Liver (tissue), 9 donors: Measurements from ENCODE around the gene RERE. TPM values are rescaled to one million over a fixed set of nuclear protein-coding genes. Genes with fewer than 3 reads are reported as not detected.
A peak's percentile ranks its signal among the peaks of the same experiment; 100 is the strongest.

Experiments used
- DNase-seq: peaks from one replicate; pipeline ENCODE4 v3.0.0-alpha.2; 2017; ENCODE audit warnings: low spot score
- H3K27ac ChIP-seq, 2 donors: one replicate each; pipeline ENCODE4 v1.7.0; 2013; ENCODE audit warnings: inconsistent platforms in 2 of 2, low read length in 2 of 2, control low read depth in 1 of 2, low read depth in 1 of 2, mild to moderate bottlenecking in 1 of 2
- H3K27me3 ChIP-seq, 4 donors: one replicate each; pipeline versions ENCODE4 v1.6.1 to v1.7.0; 2013; ENCODE audit warnings: low read length in 3 of 4, inconsistent platforms in 1 of 4, mild to moderate bottlenecking in 1 of 4, moderate library complexity in 1 of 4; ENCODE audit not compliant: control insufficient read depth in 4 of 4, insufficient read depth in 4 of 4
- H3K36me3 ChIP-seq, 4 donors: one replicate each; pipeline versions ENCODE4 v1.6.1 to v1.7.0; 2013; ENCODE audit warnings: low read length in 3 of 4, mild to moderate bottlenecking in 3 of 4, low read depth in 1 of 4, moderate library complexity in 1 of 4; ENCODE audit not compliant: control insufficient read depth in 4 of 4, insufficient read depth in 3 of 4
- H3K4me1 ChIP-seq, 4 donors: one replicate each; pipeline versions ENCODE4 v1.6.1 to v1.7.0; 2013; ENCODE audit warnings: low read length in 3 of 4, mild to moderate bottlenecking in 3 of 4, moderate library complexity in 1 of 4; ENCODE audit not compliant: control insufficient read depth in 4 of 4, insufficient read depth in 4 of 4
- H3K4me3 ChIP-seq, 3 donors: one replicate each; pipeline versions ENCODE4 v1.6.1 to v1.7.0; 2013; ENCODE audit warnings: low read length in 3 of 3, control low read depth in 1 of 3, low read depth in 1 of 3, mild to moderate bottlenecking in 1 of 3
- H3K9ac ChIP-seq, 2 donors: one replicate each; pipeline ENCODE4 v1.7.0; 2013; ENCODE audit warnings: low read length in 2 of 2, mild to moderate bottlenecking in 2 of 2, moderate library complexity in 2 of 2, control low read depth in 1 of 2, low read depth in 1 of 2
- H3K9me3 ChIP-seq, 4 donors: one replicate each; pipeline versions ENCODE4 v1.6.1 to v1.7.0; 2013; ENCODE audit warnings: low read length in 3 of 4; ENCODE audit not compliant: control insufficient read depth in 4 of 4
- EGR1 ChIP-seq, 2 donors: IDR thresholded peaks; 2 replicates each; pipeline ENCODE4 v1.6.1; 2016 to 2018; ENCODE audit warnings: antibody characterized with exemption in 2 of 2, low read depth in 2 of 2
- FOXA1 ChIP-seq: IDR thresholded peaks from 2 replicates; pipeline ENCODE4 v1.6.1; 2016; ENCODE audit warnings: antibody characterized with exemption
- FOXA2 ChIP-seq: IDR thresholded peaks from 2 replicates; pipeline ENCODE4 v1.6.1; 2016; ENCODE audit warnings: antibody characterized with exemption
- GABPA ChIP-seq, 2 donors: IDR thresholded peaks in 1 of 2; conservative IDR thresholded peaks in 1 of 2; 2 replicates each; pipeline ENCODE4 v1.6.1; 2016; ENCODE audit warnings: antibody characterized with exemption in 2 of 2, mild to moderate bottlenecking in 1 of 2, moderate library complexity in 1 of 2
- HNF4A ChIP-seq, 2 donors: conservative IDR thresholded peaks; 2 replicates each; pipeline ENCODE4 v1.6.1; 2016; ENCODE audit warnings: antibody characterized with exemption in 2 of 2, mild to moderate bottlenecking in 2 of 2
- NR2F2 ChIP-seq: IDR thresholded peaks from 2 replicates; pipeline ENCODE4 v1.6.1; 2016; ENCODE audit warnings: antibody characterized with exemption
- RAD21 ChIP-seq, 2 donors: IDR thresholded peaks; 2 replicates each; pipeline ENCODE4 v1.6.1; 2016; ENCODE audit warnings: antibody characterized with exemption in 2 of 2, mild to moderate bottlenecking in 2 of 2
- RXRA ChIP-seq, 2 donors: IDR thresholded peaks; 2 replicates each; pipeline ENCODE4 v1.6.1; 2017 to 2018; ENCODE audit warnings: antibody characterized with exemption in 2 of 2, mild to moderate bottlenecking in 1 of 2
- SP1 ChIP-seq: IDR thresholded peaks from 2 replicates; pipeline ENCODE4 v1.6.1; 2018; ENCODE audit warnings: antibody characterized with exemption, mild to moderate bottlenecking
- YY1 ChIP-seq: IDR thresholded peaks from 2 replicates; pipeline ENCODE4 v1.6.1; 2016; ENCODE audit warnings: antibody characterized with exemption, mild to moderate bottlenecking
- whole genome bisulfite sequencing: extraction: QIAGEN DNeasy Blood & Tissue Kit; methylation state at CpG from one replicate; pipeline ENCODE4 v1.1.7; 2013; 5-methylcytosine and 5-hydroxymethylcytosine counted together
- polyA plus RNA-seq, 2 donors: library from polyadenylated mRNA; stranded (reverse) in 1 of 2; unstranded in 1 of 2; fragments of 200-250 nt in 1 of 2; fragments of >200 nt in 1 of 2; fragmentation: Nextera tagmentation in 1 of 2; extraction: Ambion mirVana in 1 of 2; gene quantifications; one replicate each; pipeline versions ENCODE4 v1.2.1 to v1.2.3, GENCODE V29; 2013 to 2015
- total RNA-seq, 2 donors: library from RNA; depleted of rRNA; stranded (reverse); fragments of >200 nt; gene quantifications; one replicate each; pipeline ENCODE4 v1.2.3, GENCODE V29; 2014
- TF ChIP-seq, protein P1 (sequence below): IDR thresholded peaks from 2 replicates; pipeline ENCODE4 v1.6.1; 2016; ENCODE audit warnings: antibody characterized with exemption, mild to moderate bottlenecking
- TF ChIP-seq, protein P2 (sequence below): IDR thresholded peaks from 2 replicates; pipeline ENCODE4 v1.6.1; 2016; ENCODE audit warnings: antibody characterized with exemption
- TF ChIP-seq, protein P3 (sequence below): IDR thresholded peaks from 2 replicates; pipeline ENCODE4 v1.6.1; 2016; ENCODE audit warnings: antibody characterized with exemption
- TF ChIP-seq, protein P4 (sequence below): fragments of 150-350 bp; IDR thresholded peaks from 2 replicates; pipeline ENCODE4 v1.5.1; 2017; ENCODE audit warnings: improper control_type of control experiment, low read depth, low read length; ENCODE audit not compliant: missing input control
- donor health status: healthy.
- donor health status: healthy.
- donor health status: healthy.
- donor health status: healthy.
- donor health status: healthy.

The RERE gene
- total and polyA plus RNA-seq, 4 donors: 9.8 to 49.1 (median 24.8) TPM

DNA sequence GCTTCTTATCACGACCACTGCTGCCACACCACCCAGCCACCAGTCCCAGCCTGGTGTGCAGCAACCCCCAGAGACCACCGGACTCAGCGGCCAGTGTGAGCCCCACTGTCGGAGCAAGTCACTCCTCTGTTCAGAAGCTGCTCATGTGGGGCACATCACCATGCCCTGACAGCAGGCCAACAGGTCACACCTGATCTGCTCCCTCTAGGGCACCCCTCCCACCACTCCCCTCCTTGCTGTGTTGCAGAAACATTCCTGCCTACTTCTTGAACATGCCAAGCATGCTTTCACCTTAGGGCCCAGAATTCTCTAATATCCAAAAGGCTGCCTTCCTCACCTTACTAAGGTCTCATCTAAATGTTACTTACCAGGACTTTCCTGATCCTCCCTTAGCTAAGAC is 353.1 kb downstream of the RERE start (continued):
- TF ChIP-seq, protein P1, sequence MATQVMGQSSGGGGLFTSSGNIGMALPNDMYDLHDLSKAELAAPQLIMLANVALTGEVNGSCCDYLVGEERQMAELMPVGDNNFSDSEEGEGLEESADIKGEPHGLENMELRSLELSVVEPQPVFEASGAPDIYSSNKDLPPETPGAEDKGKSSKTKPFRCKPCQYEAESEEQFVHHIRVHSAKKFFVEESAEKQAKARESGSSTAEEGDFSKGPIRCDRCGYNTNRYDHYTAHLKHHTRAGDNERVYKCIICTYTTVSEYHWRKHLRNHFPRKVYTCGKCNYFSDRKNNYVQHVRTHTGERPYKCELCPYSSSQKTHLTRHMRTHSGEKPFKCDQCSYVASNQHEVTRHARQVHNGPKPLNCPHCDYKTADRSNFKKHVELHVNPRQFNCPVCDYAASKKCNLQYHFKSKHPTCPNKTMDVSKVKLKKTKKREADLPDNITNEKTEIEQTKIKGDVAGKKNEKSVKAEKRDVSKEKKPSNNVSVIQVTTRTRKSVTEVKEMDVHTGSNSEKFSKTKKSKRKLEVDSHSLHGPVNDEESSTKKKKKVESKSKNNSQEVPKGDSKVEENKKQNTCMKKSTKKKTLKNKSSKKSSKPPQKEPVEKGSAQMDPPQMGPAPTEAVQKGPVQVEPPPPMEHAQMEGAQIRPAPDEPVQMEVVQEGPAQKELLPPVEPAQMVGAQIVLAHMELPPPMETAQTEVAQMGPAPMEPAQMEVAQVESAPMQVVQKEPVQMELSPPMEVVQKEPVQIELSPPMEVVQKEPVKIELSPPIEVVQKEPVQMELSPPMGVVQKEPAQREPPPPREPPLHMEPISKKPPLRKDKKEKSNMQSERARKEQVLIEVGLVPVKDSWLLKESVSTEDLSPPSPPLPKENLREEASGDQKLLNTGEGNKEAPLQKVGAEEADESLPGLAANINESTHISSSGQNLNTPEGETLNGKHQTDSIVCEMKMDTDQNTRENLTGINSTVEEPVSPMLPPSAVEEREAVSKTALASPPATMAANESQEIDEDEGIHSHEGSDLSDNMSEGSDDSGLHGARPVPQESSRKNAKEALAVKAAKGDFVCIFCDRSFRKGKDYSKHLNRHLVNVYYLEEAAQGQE: no peak
- no peak for TF ChIP-seq YY1
- no peak for TF ChIP-seq FOXA2
- TF ChIP-seq GABPA (IDR thresholded peaks at IDR 0.05 in 1 of 2, conservative IDR thresholded peaks at IDR 0.05 in 1 of 2): no peak
- TF ChIP-seq, protein P2, sequence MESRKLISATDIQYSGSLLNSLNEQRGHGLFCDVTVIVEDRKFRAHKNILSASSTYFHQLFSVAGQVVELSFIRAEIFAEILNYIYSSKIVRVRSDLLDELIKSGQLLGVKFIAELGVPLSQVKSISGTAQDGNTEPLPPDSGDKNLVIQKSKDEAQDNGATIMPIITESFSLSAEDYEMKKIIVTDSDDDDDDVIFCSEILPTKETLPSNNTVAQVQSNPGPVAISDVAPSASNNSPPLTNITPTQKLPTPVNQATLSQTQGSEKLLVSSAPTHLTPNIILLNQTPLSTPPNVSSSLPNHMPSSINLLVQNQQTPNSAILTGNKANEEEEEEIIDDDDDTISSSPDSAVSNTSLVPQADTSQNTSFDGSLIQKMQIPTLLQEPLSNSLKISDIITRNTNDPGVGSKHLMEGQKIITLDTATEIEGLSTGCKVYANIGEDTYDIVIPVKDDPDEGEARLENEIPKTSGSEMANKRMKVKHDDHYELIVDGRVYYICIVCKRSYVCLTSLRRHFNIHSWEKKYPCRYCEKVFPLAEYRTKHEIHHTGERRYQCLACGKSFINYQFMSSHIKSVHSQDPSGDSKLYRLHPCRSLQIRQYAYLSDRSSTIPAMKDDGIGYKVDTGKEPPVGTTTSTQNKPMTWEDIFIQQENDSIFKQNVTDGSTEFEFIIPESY: no peak
- no peak for TF ChIP-seq SP1
- TF ChIP-seq FOXA1: no peak
- TF ChIP-seq, protein P3, sequence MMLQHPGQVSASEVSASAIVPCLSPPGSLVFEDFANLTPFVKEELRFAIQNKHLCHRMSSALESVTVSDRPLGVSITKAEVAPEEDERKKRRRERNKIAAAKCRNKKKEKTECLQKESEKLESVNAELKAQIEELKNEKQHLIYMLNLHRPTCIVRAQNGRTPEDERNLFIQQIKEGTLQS: no peak

DNA sequence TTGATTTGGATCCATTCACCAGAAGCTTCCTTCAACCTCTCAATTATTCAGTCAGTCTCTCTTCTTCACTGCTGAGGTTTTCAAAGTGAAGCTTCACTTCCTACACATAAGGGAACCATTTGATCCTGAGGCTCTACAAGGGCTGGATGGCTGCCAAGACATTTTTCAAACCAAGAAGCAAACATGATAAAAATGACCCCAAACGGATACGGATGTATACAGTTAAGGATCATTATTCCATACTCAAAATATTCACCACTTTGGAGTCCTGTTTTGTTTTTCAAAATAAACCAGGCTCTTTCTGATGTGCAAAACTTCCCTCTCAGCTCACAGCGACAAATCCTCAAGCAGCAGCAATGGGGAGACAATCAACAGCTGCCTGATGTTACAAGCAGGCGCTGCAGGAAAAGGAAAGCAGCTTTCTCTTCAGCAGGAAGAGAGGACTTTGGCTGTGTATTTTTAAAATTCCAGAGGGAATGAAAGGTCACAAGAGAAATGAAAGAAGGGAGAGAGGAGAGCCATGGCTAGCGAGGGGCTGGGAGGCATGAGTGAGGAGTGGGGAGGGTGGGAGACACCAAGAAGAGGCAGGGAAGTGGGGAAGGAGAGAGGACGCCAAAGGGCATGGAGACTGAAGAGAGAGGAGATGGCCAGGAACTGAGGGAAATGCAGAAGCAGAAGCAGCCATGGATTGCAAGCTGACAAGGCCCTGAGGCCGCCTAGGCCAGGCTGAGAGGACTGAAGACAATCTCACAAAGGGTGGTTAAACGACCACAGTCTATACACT is 354.1 kb downstream of the RERE start:
- Histone ChIP-seq H3K27me3 (no peaks in the 10 kb centered on the region), H3K9ac (peak overlapping the region in 1 of 2 donors; percentile 18), H3K4me1 (peaks cover 7 to 48% (median 38%) of the 10 kb centered on the region in 4 donors), H3K27ac (peak overlapping the region; percentile 61 to 74), H3K36me3 (no peaks in the 10 kb centered on the region), H3K9me3 (no peaks in the 10 kb centered on the region), H3K4me3 (peak overlapping the region in 1 of 3 donors; percentile 6)
- no peak for DNase-seq
- TF ChIP-seq EGR1 (IDR thresholded peaks at IDR 0.05; ENCODE audit: low read depth in 2 of 2) (no peak), RXRA (IDR thresholded peaks at IDR 0.05) (peak in 1 of 2 donors; percentile 38), FOXA1 (no peak), RAD21 (IDR thresholded peaks at IDR 0.05) (peak in 1 of 2 donors; percentile 36), NR2F2 (peak; percentile 78), YY1 (peak; percentile 47), SP1 (peak; percentile 49), HNF4A (conservative IDR thresholded peaks at IDR 0.05) (peak; percentile 12 to 17)
- TF ChIP-seq, protein P4, sequence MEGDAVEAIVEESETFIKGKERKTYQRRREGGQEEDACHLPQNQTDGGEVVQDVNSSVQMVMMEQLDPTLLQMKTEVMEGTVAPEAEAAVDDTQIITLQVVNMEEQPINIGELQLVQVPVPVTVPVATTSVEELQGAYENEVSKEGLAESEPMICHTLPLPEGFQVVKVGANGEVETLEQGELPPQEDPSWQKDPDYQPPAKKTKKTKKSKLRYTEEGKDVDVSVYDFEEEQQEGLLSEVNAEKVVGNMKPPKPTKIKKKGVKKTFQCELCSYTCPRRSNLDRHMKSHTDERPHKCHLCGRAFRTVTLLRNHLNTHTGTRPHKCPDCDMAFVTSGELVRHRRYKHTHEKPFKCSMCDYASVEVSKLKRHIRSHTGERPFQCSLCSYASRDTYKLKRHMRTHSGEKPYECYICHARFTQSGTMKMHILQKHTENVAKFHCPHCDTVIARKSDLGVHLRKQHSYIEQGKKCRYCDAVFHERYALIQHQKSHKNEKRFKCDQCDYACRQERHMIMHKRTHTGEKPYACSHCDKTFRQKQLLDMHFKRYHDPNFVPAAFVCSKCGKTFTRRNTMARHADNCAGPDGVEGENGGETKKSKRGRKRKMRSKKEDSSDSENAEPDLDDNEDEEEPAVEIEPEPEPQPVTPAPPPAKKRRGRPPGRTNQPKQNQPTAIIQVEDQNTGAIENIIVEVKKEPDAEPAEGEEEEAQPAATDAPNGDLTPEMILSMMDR: no peak
- TF ChIP-seq, protein P3: no peak
- TF ChIP-seq, protein P2: no peak
- TF ChIP-seq, protein P1: peak; percentile 36
- WGBS: 35% methylated on average over 8 of the region's 8 CpGs
